Esophagus muscularis mucosa (tissue), 4 donors: ENCODE measurements around the gene ZNF592.

Experiments used
- EP300 ChIP-seq: sonication (generic); formaldehyde crosslinking; IDR thresholded peaks from one replicate; pipeline ENCODE4 v1.6.1; 2017; ENCODE audit warnings: antibody characterized with exemption
- POLR2A ChIP-seq: fragments of 450-650 bp; IDR thresholded peaks from one replicate; pipeline ENCODE4 v1.6.1; 2017; ENCODE audit warnings: antibody characterized with exemption, moderate library complexity, mild to moderate bottlenecking, low read depth
- POLR2AphosphoS5 ChIP-seq, 2 donors: sonication (generic); formaldehyde crosslinking; IDR thresholded peaks; one replicate each; pipeline ENCODE4 v1.6.1; 2017; ENCODE audit warnings: antibody characterized with exemption in 2 of 2
- TF ChIP-seq, protein P1 (sequence below), 3 experiments: fragments of 200-600 bp in 2 of 3; fragments of 450-650 bp in 1 of 3; sonication (generic) in 2 of 3; IDR thresholded peaks; one replicate each; pipeline ENCODE4 v1.5.1; 2017 to 2019; ENCODE audit warnings: antibody characterized with exemption in 3 of 3, mild to moderate bottlenecking in 2 of 3, moderate library complexity in 1 of 3

DNA sequence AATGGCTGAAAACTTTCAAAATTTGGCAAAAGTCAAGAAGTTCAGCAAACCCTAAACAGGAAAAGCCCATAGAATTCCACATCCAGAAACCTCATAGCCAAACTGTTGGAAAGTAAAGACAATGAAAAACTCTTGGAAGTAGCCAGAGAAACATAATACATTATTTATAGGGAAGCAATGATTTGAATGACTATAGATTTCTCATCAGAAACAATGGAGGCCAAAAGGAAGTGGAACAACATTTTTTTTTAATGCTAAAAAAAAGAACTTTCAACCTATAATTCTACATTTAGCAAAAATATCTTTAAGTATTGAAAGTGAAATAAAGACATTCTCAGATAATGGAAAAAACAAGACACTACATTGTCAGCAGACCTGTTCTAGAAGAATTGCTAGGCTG lies 99.0 kb downstream of the ZNF592 start:
- TF ChIP-seq POLR2A (no peak), EP300 (no peak), POLR2AphosphoS5 (IDR thresholded peaks at IDR 0.05) (no peak)
- TF ChIP-seq, protein P1, sequence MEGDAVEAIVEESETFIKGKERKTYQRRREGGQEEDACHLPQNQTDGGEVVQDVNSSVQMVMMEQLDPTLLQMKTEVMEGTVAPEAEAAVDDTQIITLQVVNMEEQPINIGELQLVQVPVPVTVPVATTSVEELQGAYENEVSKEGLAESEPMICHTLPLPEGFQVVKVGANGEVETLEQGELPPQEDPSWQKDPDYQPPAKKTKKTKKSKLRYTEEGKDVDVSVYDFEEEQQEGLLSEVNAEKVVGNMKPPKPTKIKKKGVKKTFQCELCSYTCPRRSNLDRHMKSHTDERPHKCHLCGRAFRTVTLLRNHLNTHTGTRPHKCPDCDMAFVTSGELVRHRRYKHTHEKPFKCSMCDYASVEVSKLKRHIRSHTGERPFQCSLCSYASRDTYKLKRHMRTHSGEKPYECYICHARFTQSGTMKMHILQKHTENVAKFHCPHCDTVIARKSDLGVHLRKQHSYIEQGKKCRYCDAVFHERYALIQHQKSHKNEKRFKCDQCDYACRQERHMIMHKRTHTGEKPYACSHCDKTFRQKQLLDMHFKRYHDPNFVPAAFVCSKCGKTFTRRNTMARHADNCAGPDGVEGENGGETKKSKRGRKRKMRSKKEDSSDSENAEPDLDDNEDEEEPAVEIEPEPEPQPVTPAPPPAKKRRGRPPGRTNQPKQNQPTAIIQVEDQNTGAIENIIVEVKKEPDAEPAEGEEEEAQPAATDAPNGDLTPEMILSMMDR (IDR thresholded peaks at IDR 0.05) = no peak
